HG02571 (cell line): Measurements from ENCODE around the gene RGS18.
"Not testable (repeated sequence)": the region's sequence is repeated elsewhere in the genome, so short reads cannot be mapped to it uniquely, and the experiment has no call there.

ENCODE experiments used
- ATAC-seq: cut with Tn5 transposase; IDR thresholded peaks from one replicate; pipeline ENCODE4 v1.9.1; 2021; ENCODE audit warnings: mild to moderate bottlenecking, moderate library complexity; ENCODE audit not compliant: unreplicated experiment

RGS18 gene

DNA sequence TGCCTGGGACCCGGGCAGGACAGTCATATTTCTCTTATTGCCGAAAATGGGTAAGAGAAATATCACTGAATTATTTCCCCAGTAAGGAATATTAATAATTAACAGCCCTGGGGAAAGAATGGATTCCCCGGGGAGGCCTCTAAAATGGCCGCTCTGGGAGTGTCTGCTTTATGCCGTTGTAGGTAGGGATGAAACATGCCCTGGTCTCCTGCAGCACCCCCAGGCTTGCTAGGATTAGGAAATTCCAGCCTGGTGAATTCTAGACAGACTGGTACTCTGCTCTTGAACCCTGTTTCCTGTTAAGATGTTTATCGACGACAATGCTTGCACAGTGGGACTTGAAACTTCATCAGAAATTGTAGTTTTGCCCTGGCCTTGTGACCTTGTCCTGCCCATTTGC lies 6.7 kb downstream of the RGS18 start:
- ATAC-seq: not testable (repeated sequence)

DNA sequence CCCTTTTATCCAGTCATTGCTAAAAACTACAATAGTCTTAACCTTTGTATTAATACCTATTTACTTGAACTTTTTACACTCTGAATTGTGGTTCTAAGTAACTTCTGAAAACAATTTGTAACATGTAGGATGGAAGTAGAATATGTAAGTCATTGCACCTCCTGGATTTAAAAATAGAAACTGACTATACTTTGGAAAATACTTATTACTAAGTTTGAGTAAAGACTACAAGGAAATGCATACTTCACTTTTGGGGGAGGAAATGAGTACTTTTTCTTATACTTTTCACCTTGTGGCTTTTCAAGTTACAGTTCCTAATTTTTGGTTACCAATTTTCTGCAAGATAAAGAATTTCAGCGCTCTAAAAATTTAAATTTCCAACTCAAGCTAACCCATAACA lies 8.7 kb downstream of the RGS18 start:
- no peak for ATAC-seq

GRCh38 chr1:192167911-192168700 lies 9.8 kb downstream of the RGS18 start:
- no peak for ATAC-seq

GRCh38 chr1:192168964-192169363 lies 10.7 kb downstream of the RGS18 start:
- no peak for ATAC-seq

DNA sequence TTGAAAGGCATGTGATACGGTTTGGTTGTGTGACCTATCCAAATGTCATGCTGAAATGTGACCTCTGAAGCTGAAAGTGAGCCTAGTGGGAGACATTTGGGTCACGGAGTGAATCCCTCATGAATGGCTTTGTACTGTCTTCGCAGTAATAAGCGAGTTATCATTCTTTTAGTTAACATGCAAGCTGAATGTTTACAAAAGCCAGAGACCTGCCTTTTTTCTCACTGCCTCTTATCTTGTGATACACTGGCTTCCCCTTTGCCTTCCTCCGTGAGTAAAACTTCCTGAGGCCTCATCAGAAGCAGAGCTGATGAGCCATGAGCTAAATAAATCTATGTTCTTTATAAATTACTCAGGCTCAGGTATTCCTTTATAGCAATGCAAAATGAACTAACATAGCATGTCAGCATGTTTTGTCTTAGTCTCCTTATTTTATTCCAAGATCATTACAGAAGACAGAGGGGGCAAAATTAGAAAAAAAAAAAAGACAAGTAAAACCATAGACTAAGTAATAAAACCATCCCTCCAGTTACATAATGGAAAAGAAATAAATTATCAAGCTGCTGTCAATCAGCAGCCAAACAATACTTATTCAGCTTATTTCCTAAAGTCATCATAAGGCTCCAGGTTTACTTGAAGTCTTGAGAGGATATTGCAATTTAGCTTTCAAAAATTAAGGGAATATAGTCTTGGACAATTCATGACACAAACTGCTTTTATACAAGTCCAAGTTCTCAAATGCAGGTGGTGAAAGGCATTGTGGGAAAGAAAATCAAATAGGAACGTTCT lies 12.1 kb downstream of the RGS18 start:
- no peak for ATAC-seq

- no peak for ATAC-seq
These were observed 12.9 kb downstream of the RGS18 start for GRCh38 chr1:192171123-192171522.

DNA sequence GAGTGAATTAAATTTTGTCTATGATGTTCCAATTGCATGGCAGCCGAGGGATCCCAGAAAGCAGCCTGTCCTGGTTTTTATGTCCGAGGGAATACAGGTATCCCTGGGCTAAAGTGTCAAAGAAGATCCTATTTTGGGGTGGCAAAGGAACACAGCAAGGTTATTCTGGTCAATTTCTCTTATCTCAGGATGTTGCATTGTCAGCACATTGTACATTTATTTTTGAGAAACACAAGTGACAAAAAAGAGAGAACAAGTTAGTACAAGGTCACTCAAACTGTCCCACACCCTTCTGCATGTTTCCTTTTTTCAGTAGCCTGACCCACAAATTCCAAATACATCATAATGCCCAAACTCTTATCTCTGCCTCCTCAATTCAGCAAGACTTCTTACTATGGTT lies 17.7 kb downstream of the RGS18 start:
- ATAC-seq: no peak

DNA sequence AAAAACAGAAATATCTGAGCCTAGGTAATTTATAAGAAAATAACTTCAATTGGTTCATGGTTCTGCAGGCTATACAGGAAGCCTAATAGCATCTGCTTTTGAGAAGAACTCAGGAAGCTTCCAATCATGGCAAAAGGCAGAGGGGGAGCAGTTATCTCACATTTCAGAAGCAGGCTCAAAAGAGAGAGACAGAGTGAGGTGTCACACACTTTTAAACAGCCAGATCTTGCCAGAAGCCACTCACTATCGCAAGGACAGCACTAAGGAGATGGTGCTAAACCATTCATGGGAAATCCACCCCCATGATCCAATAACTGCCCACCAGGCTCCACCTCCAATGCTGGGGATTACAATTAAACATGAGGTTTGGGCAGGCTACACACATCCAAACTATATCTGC lies 25.5 kb downstream of the RGS18 start:
- no peak for ATAC-seq

GRCh38 chr1:192186197-192186596 lies 27.9 kb downstream of the RGS18 start:
- no peak for ATAC-seq

DNA sequence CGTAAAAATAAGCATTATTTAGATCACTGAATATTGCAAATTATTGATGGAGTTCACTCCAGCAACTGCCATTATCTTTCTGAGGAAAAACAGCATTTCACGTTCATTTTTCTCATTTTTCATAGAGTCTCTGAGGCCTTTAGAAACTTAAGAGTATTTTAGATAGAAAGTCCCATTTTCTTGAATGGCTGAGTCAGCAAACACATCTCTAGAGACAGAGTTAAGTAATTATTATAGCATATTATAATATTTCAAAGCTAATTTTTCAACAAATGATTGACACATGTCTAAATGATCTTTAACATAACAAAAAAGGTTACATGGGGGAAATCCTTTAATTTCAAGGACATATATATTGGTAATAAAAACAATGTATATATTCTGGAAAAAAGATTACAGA lies 31.8 kb downstream of the RGS18 start:
- ATAC-seq: no peak

GRCh38 chr1:192201303-192201702 lies 43.0 kb downstream of the RGS18 start:
- ATAC-seq: no peak

DNA sequence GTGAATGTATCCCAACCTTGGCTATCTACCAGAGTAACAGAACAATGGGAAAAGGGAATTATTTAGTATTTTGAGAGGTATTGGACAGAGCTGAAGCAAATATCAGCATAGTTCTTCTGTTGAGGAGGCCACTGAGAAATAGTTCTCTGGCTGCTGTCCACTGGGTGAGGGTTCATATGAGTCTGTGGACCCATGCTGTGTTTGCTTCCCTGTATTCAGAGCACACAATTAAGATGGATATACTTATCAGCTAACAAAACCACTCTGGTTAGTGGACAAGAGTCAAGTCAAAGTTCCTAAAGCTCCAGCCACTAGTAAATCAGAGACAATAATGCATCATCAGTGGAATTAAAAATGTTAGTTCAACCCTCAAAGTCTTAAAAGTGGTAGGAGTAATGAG lies 66.1 kb downstream of the RGS18 start:
- ATAC-seq: no peak

GRCh38 chr1:192224846-192225245 lies 66.6 kb downstream of the RGS18 start:
- ATAC-seq: no peak

- ATAC-seq: no peak
These were observed 67.0 kb downstream of the RGS18 start for GRCh38 chr1:192225266-192225665.

DNA sequence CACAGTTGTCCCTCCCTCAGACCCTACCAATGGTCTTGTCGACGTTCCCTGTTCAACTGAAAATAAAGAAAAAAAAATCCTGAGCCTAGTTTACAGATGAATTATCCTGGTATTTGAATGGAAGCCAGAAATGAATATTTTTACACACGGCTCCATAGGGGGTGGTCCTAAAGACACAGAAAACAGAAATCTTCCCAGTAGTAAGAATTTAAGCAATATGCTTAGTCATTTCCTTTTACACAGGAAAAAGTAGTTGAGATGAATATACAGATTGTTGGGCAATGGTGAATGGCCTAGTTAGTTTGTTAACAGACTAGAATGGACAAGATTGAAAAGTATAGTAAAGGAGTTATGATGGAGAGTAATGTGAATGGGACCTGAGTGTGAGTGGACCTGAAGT lies 67.4 kb downstream of the RGS18 start:
- ATAC-seq: no peak

GRCh38 chr1:192227330-192227729 lies 69.1 kb downstream of the RGS18 start:
- no peak for ATAC-seq

DNA sequence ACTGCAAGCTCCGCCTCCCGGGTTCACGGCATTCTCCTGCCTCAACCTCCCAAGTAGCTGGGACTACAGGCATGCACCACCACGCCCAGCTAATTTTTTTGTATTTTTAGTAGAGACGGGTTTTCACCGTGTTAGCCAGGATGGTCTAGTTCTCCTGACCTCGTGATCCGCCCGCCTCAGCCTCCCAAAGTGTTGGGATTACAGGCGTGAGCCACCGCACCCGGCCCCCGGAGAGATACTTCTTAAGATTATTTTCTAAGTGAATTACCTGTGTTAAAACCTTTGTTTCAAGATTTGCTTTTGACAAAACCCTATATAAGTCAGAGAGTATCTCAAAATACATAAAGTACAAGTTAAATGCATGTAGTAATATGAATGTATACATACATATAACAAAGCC lies 69.7 kb downstream of the RGS18 start:
- not testable (repeated sequence) for ATAC-seq

- no peak for ATAC-seq
These were observed 74.7 kb downstream of the RGS18 start for GRCh38 chr1:192232817-192233417.

GRCh38 chr1:192235127-192235526 lies 76.9 kb downstream of the RGS18 start:
- no peak for ATAC-seq
